ENCODE data around the gene LAMA2. TPM values are rescaled to one million over a fixed set of nuclear protein-coding genes. Genes with fewer than 3 reads are reported as not detected.

Gene LAMA2
- polyA plus RNA-seq, 1 donor from 2014 or later, result 2.5 TPM

- H3K9me3 ChIP-seq (ENCODE audit: low read length), result no peaks in the 10 kb centered on the region
- H3K4me3 ChIP-seq (ENCODE audit: low read length), result peak overlapping the region; percentile 43
- H3K4me2 ChIP-seq (ENCODE audit: low read length), result peak overlapping the region; percentile 5
- H4K20me1 ChIP-seq (ENCODE audit: insufficient read depth), result no peaks in the 10 kb centered on the region
- H3K36me3 ChIP-seq (ENCODE audit: insufficient read depth, low read length), result no peaks in the 10 kb centered on the region
- H3K27ac ChIP-seq (ENCODE audit: low read length), result peak overlapping the region; percentile 89
- H3K9me2 ChIP-seq (ENCODE audit: insufficient read depth, low read length), result no peaks in the 10 kb centered on the region
- H2AFZ ChIP-seq (ENCODE audit: low read depth, low read length), result no peak overlapping the region
- peak overlapping the region; percentile 46 for H3K9ac ChIP-seq (ENCODE audit: low read length)
- no peaks in the 10 kb centered on the region for H3F3A ChIP-seq (ENCODE audit: insufficient read depth, low read length, poor library complexity, severe bottlenecking)
- no peaks in the 10 kb centered on the region for H3K79me2 ChIP-seq (replicated peaks; ENCODE audit: insufficient read depth, low read length)
- no peaks in the 10 kb centered on the region for H3K27me3 ChIP-seq (ENCODE audit: insufficient read depth, low read depth, low read length)
- TF ChIP-seq CTCF (IDR thresholded peaks at IDR 0.05; ENCODE audit: poor library complexity, severe bottlenecking), result no peak
- TF ChIP-seq REST (IDR thresholded peaks at IDR 0.05; ENCODE audit: borderline replicate concordance), result no peak
- TF ChIP-seq MXI1 (conservative IDR thresholded peaks at IDR 0.05; ENCODE audit: poor library complexity, severe bottlenecking), result no peak
- no peak for TF ChIP-seq EZH2 (IDR thresholded peaks at IDR 0.05; ENCODE audit: borderline replicate concordance, insufficient read depth, low read length, poor library complexity, severe bottlenecking)
- TF ChIP-seq EP300 (conservative IDR thresholded peaks at IDR 0.05; ENCODE audit: poor library complexity, severe bottlenecking), result no peak
- TF ChIP-seq POLR2AphosphoS5 (IDR thresholded peaks at IDR 0.05), result no peak
- TF ChIP-seq RAD21 (conservative IDR thresholded peaks at IDR 0.05), result no peak
- no peak for TF ChIP-seq TAF1 (IDR thresholded peaks at IDR 0.05; ENCODE audit: low read depth)
- TF ChIP-seq SMC3 (conservative IDR thresholded peaks at IDR 0.05; ENCODE audit: poor library complexity), result no peak
These were observed 399.1 kb downstream of the LAMA2 start for GRCh38 chr6:129282019-129282418.

- H3K4me2 ChIP-seq (ENCODE audit: low read length), result no peak overlapping the region
- no peak overlapping the region for H3K4me3 ChIP-seq (ENCODE audit: low read length)
- H3F3A ChIP-seq (ENCODE audit: insufficient read depth, low read length, poor library complexity, severe bottlenecking), result no peaks in the 10 kb centered on the region
- H3K27ac ChIP-seq (ENCODE audit: low read length), result no peak overlapping the region
- H3K9me3 ChIP-seq (ENCODE audit: low read length), result no peaks in the 10 kb centered on the region
- TF ChIP-seq EZH2 (IDR thresholded peaks at IDR 0.05; ENCODE audit: borderline replicate concordance, insufficient read depth, low read length, poor library complexity, severe bottlenecking), result no peak
- TF ChIP-seq MXI1 (conservative IDR thresholded peaks at IDR 0.05; ENCODE audit: poor library complexity, severe bottlenecking), result no peak
- no peak for TF ChIP-seq CTCF (IDR thresholded peaks at IDR 0.05; ENCODE audit: poor library complexity, severe bottlenecking)
- no peak for TF ChIP-seq POLR2AphosphoS5 (IDR thresholded peaks at IDR 0.05)
- no peak for TF ChIP-seq RAD21 (conservative IDR thresholded peaks at IDR 0.05)
- TF ChIP-seq REST (IDR thresholded peaks at IDR 0.05; ENCODE audit: borderline replicate concordance), result no peak
- TF ChIP-seq TAF1 (IDR thresholded peaks at IDR 0.05; ENCODE audit: low read depth), result no peak
- TF ChIP-seq SMC3 (conservative IDR thresholded peaks at IDR 0.05; ENCODE audit: poor library complexity), result no peak
- no peak for TF ChIP-seq EP300 (conservative IDR thresholded peaks at IDR 0.05; ENCODE audit: poor library complexity, severe bottlenecking)
- H3K79me2 ChIP-seq (replicated peaks; ENCODE audit: insufficient read depth, low read length), result no peaks in the 10 kb centered on the region
- H3K27me3 ChIP-seq (ENCODE audit: insufficient read depth, low read depth, low read length), result no peaks in the 10 kb centered on the region
- no peak overlapping the region for H3K9ac ChIP-seq (ENCODE audit: low read length)
- H3K9me2 ChIP-seq (ENCODE audit: insufficient read depth, low read length), result no peaks in the 10 kb centered on the region
- no peaks in the 10 kb centered on the region for H3K36me3 ChIP-seq (ENCODE audit: insufficient read depth, low read length)
- H2AFZ ChIP-seq (ENCODE audit: low read depth, low read length), result no peak overlapping the region
- H4K20me1 ChIP-seq (ENCODE audit: insufficient read depth), result no peaks in the 10 kb centered on the region
These were observed 401.3 kb downstream of the LAMA2 start for GRCh38 chr6:129284225-129284624.
